Left ventricle myocardium inferior (tissue), 1 donor: ENCODE results near the gene WNT7B. TPM values are rescaled to one million over a fixed set of nuclear protein-coding genes. Genes with fewer than 3 reads are reported as not detected.

Experiments
- DNase-seq: peaks from one replicate; pipeline ENCODE4 v3.0.0-alpha.2; 2020
- H3K27ac ChIP-seq: fragments of 200-600 bp; replicated peaks from 2 replicates; pipeline ENCODE4 v1.8.0; 2021
- H3K27me3 ChIP-seq: fragments of 200-600 bp; 2 replicates; pipeline ENCODE4 v1.8.0; 2021; ENCODE audit warnings: low read depth
- H3K36me3 ChIP-seq: fragments of 200-600 bp; 2 replicates; pipeline ENCODE4 v1.8.0; 2021
- H3K4me1 ChIP-seq: fragments of 200-600 bp; 2 replicates; pipeline ENCODE4 v1.8.0; 2021
- H3K4me3 ChIP-seq: fragments of 200-600 bp; 2 replicates; pipeline ENCODE4 v1.8.0; 2021; ENCODE audit warnings: mild to moderate bottlenecking, moderate library complexity
- H3K9me3 ChIP-seq: fragments of 200-600 bp; replicated peaks from 2 replicates; pipeline ENCODE4 v1.8.0; 2021
- CTCF ChIP-seq: fragments of 200-600 bp; IDR thresholded peaks from 2 replicates; pipeline ENCODE4 v1.8.0; 2021; ENCODE audit warnings: antibody characterized with exemption, mild to moderate bottlenecking, borderline replicate concordance
- intact Hi-C: fragments of 100-400 bp; cut with micrococcal nuclease; formaldehyde crosslinking; loops from one replicate; pipeline ENCODE4 v1.11.0; 2022
- total RNA-seq: library from RNA; stranded (reverse); fragmentation: NEBNext Ultra II Directional; extraction: Animal tissue kit (Norgen Biotek cat#: 25700); gene quantifications from one replicate; pipeline ENCODE4 v1.2.1, GENCODE V29; 2021
- donor health status: DM: no; HTN: yes; CAD: no; lungs with severe emphysema.

The WNT7B gene
- total RNA-seq, 1 donor from 2014 or later, result not detected

GRCh38 chr22:45966895-45967365 is 10.0 kb downstream of the WNT7B start:
- H3K36me3 ChIP-seq, result no peaks in the 10 kb centered on the region
- peaks cover 100% of the 10 kb centered on the region for H3K27me3 ChIP-seq
- DNase-seq, result no peak
- intact Hi-C loops, result no loop called here
- H3K27ac ChIP-seq, result no peak overlapping the region
- peaks cover 14% of the 10 kb centered on the region for H3K4me1 ChIP-seq
- TF ChIP-seq CTCF, result no peak
- H3K9me3 ChIP-seq, result no peaks in the 10 kb centered on the region
- H3K4me3 ChIP-seq, result no peak overlapping the region

GRCh38 chr22:45966320-45966894 is 10.6 kb downstream of the WNT7B start:
- Histone ChIP-seq H3K9me3 (no peaks in the 10 kb centered on the region), H3K36me3 (no peaks in the 10 kb centered on the region), H3K27ac (no peak overlapping the region), H3K4me1 (peaks cover 9% of the 10 kb centered on the region), H3K4me3 (no peak overlapping the region), H3K27me3 (peaks cover 100% of the 10 kb centered on the region)
- DNase-seq, result no peak
- TF ChIP-seq CTCF, result no peak
- intact Hi-C loops, result no loop called here

- no peaks in the 10 kb centered on the region for H3K36me3 ChIP-seq
- no peak for TF ChIP-seq CTCF
- H3K4me3 ChIP-seq, result no peak overlapping the region
- peaks cover 100% of the 10 kb centered on the region for H3K27me3 ChIP-seq
- no peak for DNase-seq
- H3K27ac ChIP-seq, result no peak overlapping the region
- intact Hi-C loops, result no loop called here
- H3K9me3 ChIP-seq, result no peaks in the 10 kb centered on the region
- peaks cover under 1% of the 10 kb centered on the region for H3K4me1 ChIP-seq
These were observed 11.4 kb downstream of the WNT7B start for GRCh38 chr22:45965563-45965962.

GRCh38 chr22:45964926-45965527 is 11.9 kb downstream of the WNT7B start:
- H3K27me3 ChIP-seq, result peaks cover 100% of the 10 kb centered on the region
- H3K4me1 ChIP-seq, result no peaks in the 10 kb centered on the region
- no peak for DNase-seq
- no peaks in the 10 kb centered on the region for H3K36me3 ChIP-seq
- TF ChIP-seq CTCF, result no peak
- no peaks in the 10 kb centered on the region for H3K9me3 ChIP-seq
- H3K27ac ChIP-seq, result no peak overlapping the region
- H3K4me3 ChIP-seq, result no peak overlapping the region
- intact Hi-C loops, result no loop called here

GRCh38 chr22:45964372-45964771 is 12.6 kb downstream of the WNT7B start:
- no peaks in the 10 kb centered on the region for H3K4me1 ChIP-seq
- no peak for TF ChIP-seq CTCF
- H3K36me3 ChIP-seq, result no peaks in the 10 kb centered on the region
- no peak overlapping the region for H3K4me3 ChIP-seq
- DNase-seq, result no peak
- H3K27ac ChIP-seq, result no peak overlapping the region
- H3K27me3 ChIP-seq, result peaks cover 98% of the 10 kb centered on the region
- H3K9me3 ChIP-seq, result no peaks in the 10 kb centered on the region
- intact Hi-C loops, result no loop called here
